ENCODE results near the gene MRAS. TPM values are rescaled to one million over a fixed set of nuclear protein-coding genes. Genes with fewer than 3 reads are reported as not detected.

The MRAS gene
- total and polyA plus RNA-seq, 2 of the 13 experiments (the other 11 are each of a cell fraction or from before 2014, with no cell fraction given) = 8.8 to 36.2 TPM

DNA sequence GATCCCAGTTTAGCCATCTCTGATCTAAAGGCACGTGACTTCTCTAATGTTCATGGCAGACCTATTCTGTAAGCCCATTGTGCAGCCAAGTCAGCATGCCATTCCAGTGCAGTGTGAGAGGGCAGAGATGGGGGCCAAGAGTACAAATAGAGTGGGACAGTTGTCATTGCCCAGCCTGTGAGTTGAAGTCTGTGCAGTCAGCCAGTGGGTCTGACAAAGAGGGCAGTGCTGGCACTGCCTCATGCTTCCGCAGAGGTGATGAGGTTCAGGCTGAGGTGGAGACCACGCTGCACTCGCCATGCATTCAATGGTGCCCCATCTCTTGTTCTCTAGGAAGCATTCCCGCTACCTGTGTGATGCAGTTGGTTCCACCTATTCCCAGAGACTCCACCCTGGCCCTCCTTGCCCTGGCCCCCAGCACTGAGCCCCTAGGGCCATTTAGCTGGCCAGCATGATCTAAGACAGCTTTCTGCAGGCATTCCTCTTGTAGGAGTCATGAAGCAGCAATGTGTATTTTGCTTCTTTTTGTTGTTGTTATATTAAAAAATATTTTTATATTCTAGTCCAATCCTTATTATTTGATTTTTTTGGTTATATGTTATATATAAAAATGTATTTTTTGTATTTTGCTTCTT, 3.7 kb downstream of the MRAS start (continued):
- TF ChIP-seq NAIF1 (CRISPR knock-in tag; IDR thresholded peaks at IDR 0.05; ENCODE audit: borderline replicate concordance) = no peak

DNA sequence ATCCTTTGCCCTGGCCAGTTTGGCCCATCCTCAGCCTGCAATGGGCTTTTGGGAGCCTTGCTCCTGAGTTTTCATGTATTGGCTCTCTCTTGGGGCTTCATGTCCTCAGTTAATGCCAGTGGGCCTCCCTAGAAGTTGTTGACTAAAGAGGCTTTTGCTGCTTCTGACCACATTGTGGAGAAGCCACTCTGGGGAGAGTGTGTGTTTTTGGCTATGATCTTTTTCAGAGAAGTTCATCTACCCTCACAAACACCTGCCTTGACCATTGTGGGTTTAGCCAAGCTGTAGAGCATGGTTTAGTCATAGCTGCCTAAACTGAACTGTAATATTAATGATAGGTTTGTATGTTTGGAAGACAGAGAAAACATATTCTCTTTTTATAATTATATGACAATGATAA, 6.0 kb downstream of the MRAS start:
- ATAC-seq (no peak), FAIRE-seq (no peak), DNase-seq (ENCODE audit: low spot score) (no peak)
- H3K9me3 ChIP-seq (ENCODE audit: low read length) = no peaks in the 10 kb centered on the region
- ChIA-PET POLR2A (no interaction called here), CTCF (ENCODE audit: low intra/inter-chr PET ratio, low total read pairs) (no interaction called here)
- H4K20me1 ChIP-seq (ENCODE audit: insufficient read depth, low read length) = no peaks in the 10 kb centered on the region
- peaks cover 2% of the 10 kb centered on the region for H3K79me2 ChIP-seq (ENCODE audit: insufficient read depth, low read length)
- H3K27me3 ChIP-seq (ENCODE audit: control insufficient read depth in 1 of 2, insufficient read depth in 2 of 2, low read length in 2 of 2) = no peaks in the 10 kb centered on the region
- BruUV-seq (replicated peaks) = no TSS peak
- no peak overlapping the region for H3K4me2 ChIP-seq (ENCODE audit: low read depth, low read length)
- H3K27ac ChIP-seq (ENCODE audit: extremely low read length, insufficient read depth, low read length) = no peak overlapping the region
- intact Hi-C loops (cut with micrococcal nuclease; ENCODE audit: unreplicated experiment) = no loop called here
- no peak overlapping the region for H2AFZ ChIP-seq (ENCODE audit: low read length)
- H3K9ac ChIP-seq (ENCODE audit: insufficient read depth, low read depth, low read length) = no peak overlapping the region
- in situ Hi-C loops (cut with HindIII; ENCODE audit: extremely low pct_ligation_motif_present, low pct_unique_long_range_greater_than_20kb) = no loop called here
- no peaks in the 10 kb centered on the region; a peak in 1 of 5 replicates for H3K36me3 ChIP-seq (replicated peaks in 1 of 2; ENCODE audit: control insufficient read depth in 1 of 2, insufficient read depth in 2 of 2, low read length in 2 of 2)
- H3K4me1 ChIP-seq (ENCODE audit: insufficient read depth, low read length) = peaks cover 26% of the 10 kb centered on the region
- H3K4me3 ChIP-seq (replicated peaks in 1 of 3; ENCODE audit: insufficient read depth in 1 of 3, low read depth in 2 of 3, low read length in 3 of 3) = no peak overlapping the region
- no peak for TF ChIP-seq TEAD2 (CRISPR knock-in tag; IDR thresholded peaks at IDR 0.05)
- TF ChIP-seq, protein P1, sequence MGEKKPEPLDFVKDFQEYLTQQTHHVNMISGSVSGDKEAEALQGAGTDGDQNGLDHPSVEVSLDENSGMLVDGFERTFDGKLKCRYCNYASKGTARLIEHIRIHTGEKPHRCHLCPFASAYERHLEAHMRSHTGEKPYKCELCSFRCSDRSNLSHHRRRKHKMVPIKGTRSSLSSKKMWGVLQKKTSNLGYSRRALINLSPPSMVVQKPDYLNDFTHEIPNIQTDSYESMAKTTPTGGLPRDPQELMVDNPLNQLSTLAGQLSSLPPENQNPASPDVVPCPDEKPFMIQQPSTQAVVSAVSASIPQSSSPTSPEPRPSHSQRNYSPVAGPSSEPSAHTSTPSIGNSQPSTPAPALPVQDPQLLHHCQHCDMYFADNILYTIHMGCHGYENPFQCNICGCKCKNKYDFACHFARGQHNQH (CRISPR knock-in tag; IDR thresholded peaks at IDR 0.05) = no peak
- TF ChIP-seq RFX3 (CRISPR knock-in tag; IDR thresholded peaks at IDR 0.05) = no peak
- no peak for TF ChIP-seq EZH2 (conservative IDR thresholded peaks at IDR 0.05; ENCODE audit: low read depth, low read length)
- TF ChIP-seq ZNF720 (CRISPR knock-in tag; IDR thresholded peaks at IDR 0.05) = no peak
- TF ChIP-seq ZNF343 (CRISPR knock-in tag; IDR thresholded peaks at IDR 0.05) = no peak
- TF ChIP-seq ZNF432 (CRISPR knock-in tag; IDR thresholded peaks at IDR 0.05; ENCODE audit: borderline replicate concordance) = no peak
- TF ChIP-seq MED8 (CRISPR knock-in tag; IDR thresholded peaks at IDR 0.05; ENCODE audit: insufficient replicate concordance) = no peak
- TF ChIP-seq KDM6A (CRISPR knock-in tag; IDR thresholded peaks at IDR 0.05; ENCODE audit: low read depth) = no peak
- no peak for TF ChIP-seq SAFB2 (CRISPR knock-in tag; IDR thresholded peaks at IDR 0.05; ENCODE audit: borderline replicate concordance, low read depth)
- TF ChIP-seq, protein P2, sequence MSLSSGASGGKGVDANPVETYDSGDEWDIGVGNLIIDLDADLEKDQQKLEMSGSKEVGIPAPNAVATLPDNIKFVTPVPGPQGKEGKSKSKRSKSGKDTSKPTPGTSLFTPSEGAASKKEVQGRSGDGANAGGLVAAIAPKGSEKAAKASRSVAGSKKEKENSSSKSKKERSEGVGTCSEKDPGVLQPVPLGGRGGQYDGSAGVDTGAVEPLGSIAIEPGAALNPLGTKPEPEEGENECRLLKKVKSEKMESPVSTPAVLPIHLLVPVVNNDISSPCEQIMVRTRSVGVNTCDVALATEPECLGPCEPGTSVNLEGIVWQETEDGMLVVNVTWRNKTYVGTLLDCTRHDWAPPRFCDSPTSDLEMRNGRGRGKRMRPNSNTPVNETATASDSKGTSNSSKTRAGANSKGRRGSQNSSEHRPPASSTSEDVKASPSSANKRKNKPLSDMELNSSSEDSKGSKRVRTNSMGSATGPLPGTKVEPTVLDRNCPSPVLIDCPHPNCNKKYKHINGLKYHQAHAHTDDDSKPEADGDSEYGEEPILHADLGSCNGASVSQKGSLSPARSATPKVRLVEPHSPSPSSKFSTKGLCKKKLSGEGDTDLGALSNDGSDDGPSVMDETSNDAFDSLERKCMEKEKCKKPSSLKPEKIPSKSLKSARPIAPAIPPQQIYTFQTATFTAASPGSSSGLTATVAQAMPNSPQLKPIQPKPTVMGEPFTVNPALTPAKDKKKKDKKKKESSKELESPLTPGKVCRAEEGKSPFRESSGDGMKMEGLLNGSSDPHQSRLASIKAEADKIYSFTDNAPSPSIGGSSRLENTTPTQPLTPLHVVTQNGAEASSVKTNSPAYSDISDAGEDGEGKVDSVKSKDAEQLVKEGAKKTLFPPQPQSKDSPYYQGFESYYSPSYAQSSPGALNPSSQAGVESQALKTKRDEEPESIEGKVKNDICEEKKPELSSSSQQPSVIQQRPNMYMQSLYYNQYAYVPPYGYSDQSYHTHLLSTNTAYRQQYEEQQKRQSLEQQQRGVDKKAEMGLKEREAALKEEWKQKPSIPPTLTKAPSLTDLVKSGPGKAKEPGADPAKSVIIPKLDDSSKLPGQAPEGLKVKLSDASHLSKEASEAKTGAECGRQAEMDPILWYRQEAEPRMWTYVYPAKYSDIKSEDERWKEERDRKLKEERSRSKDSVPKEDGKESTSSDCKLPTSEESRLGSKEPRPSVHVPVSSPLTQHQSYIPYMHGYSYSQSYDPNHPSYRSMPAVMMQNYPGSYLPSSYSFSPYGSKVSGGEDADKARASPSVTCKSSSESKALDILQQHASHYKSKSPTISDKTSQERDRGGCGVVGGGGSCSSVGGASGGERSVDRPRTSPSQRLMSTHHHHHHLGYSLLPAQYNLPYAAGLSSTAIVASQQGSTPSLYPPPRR (CRISPR knock-in tag; IDR thresholded peaks at IDR 0.05; ENCODE audit: borderline replicate concordance) = no peak
- TF ChIP-seq KAT2B (IDR thresholded peaks at IDR 0.05; ENCODE audit: borderline replicate concordance, low read depth, low read length) = no peak
- TF ChIP-seq PRPF4 (IDR thresholded peaks at IDR 0.05; ENCODE audit: low read depth, low read length, poor library complexity, severe bottlenecking) = no peak
- TF ChIP-seq ZNF30 (CRISPR knock-in tag; IDR thresholded peaks at IDR 0.05) = no peak
- no peak for TF ChIP-seq ZNF674 (CRISPR knock-in tag; IDR thresholded peaks at IDR 0.05; ENCODE audit: low read depth)
- TF ChIP-seq ZNF615 (CRISPR knock-in tag; IDR thresholded peaks at IDR 0.05; ENCODE audit: borderline replicate concordance) = no peak
